HepG2 (cell line): ENCODE results near the gene STK36. TPM values are rescaled to one million over a fixed set of nuclear protein-coding genes. Genes with fewer than 3 reads are reported as not detected.

ENCODE experiments used
- CCDC6 ChIP-seq: sonication (generic); formaldehyde crosslinking; IDR thresholded peaks from 2 replicates; pipeline ENCODE4 v1.8.1; 2022; ENCODE audit warnings: mild to moderate bottlenecking, missing genetic modification reagents, moderate library complexity
- ELF3 ChIP-seq: IDR thresholded peaks from 2 replicates; pipeline ENCODE4 v1.6.1; 2016; ENCODE audit warnings: missing genetic modification reagents, missing compliant biosample characterization
- ETV5 ChIP-seq: IDR thresholded peaks from 2 replicates; pipeline ENCODE4 v1.6.1; 2018; ENCODE audit warnings: missing biosample characterization, missing genetic modification reagents, inconsistent platforms, borderline replicate concordance
- FOSL1 ChIP-seq: sonication (generic); formaldehyde crosslinking; IDR thresholded peaks from 2 replicates; pipeline ENCODE4 v1.9.0; 2021; ENCODE audit warnings: missing genetic modification reagents, borderline replicate concordance
- HNRNPH1 ChIP-seq: fragments of 200-400 bp; formaldehyde crosslinking; optimal IDR thresholded peaks from 2 replicates; pipeline ENCODE3; 2017; ENCODE audit warnings: mild to moderate bottlenecking, low read depth, low read length
- NR1H2 ChIP-seq: sonication (generic); formaldehyde crosslinking; IDR thresholded peaks from 2 replicates; pipeline ENCODE4 v1.8.1; 2022; ENCODE audit warnings: low read depth, missing genetic modification reagents, borderline replicate concordance
- RARA ChIP-seq: IDR thresholded peaks from 2 replicates; pipeline ENCODE4 v1.6.1; 2016; ENCODE audit warnings: missing genetic modification reagents, missing compliant biosample characterization
- REPIN1 ChIP-seq: sonication (generic); formaldehyde crosslinking; IDR thresholded peaks from 2 replicates; pipeline ENCODE4 v1.8.0; 2022; ENCODE audit warnings: missing genetic modification reagents, low read depth, mild to moderate bottlenecking, borderline replicate concordance
- SKIL ChIP-seq: sonication (generic); formaldehyde crosslinking; IDR thresholded peaks from 2 replicates; pipeline ENCODE4 v1.8.0; 2022; ENCODE audit warnings: missing genetic modification reagents, mild to moderate bottlenecking, moderate library complexity, borderline replicate concordance
- SP5 ChIP-seq: IDR thresholded peaks from 2 replicates; pipeline ENCODE4 v1.6.1; 2016; ENCODE audit warnings: low read depth, borderline replicate concordance
- TSC22D2 ChIP-seq: sonication (generic); formaldehyde crosslinking; IDR thresholded peaks from 2 replicates; pipeline ENCODE4 v1.5.1; 2020; ENCODE audit warnings: missing genetic modification reagents, mild to moderate bottlenecking, borderline replicate concordance
- ZNF12 ChIP-seq: sonication (generic); formaldehyde crosslinking; IDR thresholded peaks from 2 replicates; pipeline ENCODE4 v1.5.0; 2020; ENCODE audit warnings: missing genetic modification reagents
- ZNF292 ChIP-seq: sonication (generic); formaldehyde crosslinking; IDR thresholded peaks from 2 replicates; pipeline ENCODE4 v1.8.1; 2022; ENCODE audit warnings: mild to moderate bottlenecking, low read depth, missing genetic modification reagents, borderline replicate concordance
- ZNF407 ChIP-seq: sonication (generic); formaldehyde crosslinking; IDR thresholded peaks from one replicate; pipeline ENCODE4 v1.5.1; 2020; ENCODE audit warnings: mild to moderate bottlenecking, missing genetic modification reagents; ENCODE audit errors: not compliant biosample characterization
- ZNF557 ChIP-seq: sonication (generic); formaldehyde crosslinking; IDR thresholded peaks from 2 replicates; pipeline ENCODE4 v1.4.0; 2020; ENCODE audit warnings: missing genetic modification reagents
- ZNF709 ChIP-seq: sonication (generic); formaldehyde crosslinking; IDR thresholded peaks from 2 replicates; pipeline ENCODE4 v1.5.0; 2020; ENCODE audit warnings: mild to moderate bottlenecking, missing genetic modification reagents
- ZNF784 ChIP-seq: sonication (generic); formaldehyde crosslinking; IDR thresholded peaks from 2 replicates; pipeline ENCODE4 v1.5.1; 2020; ENCODE audit warnings: missing genetic modification reagents, mild to moderate bottlenecking, borderline replicate concordance
- ZSCAN9 ChIP-seq: IDR thresholded peaks from 2 replicates; pipeline ENCODE4 v1.6.1; 2016; ENCODE audit warnings: borderline replicate concordance
- polyA plus RNA-seq, 8 experiments: library from polyadenylated mRNA; depleted of rRNA in 3 of 8; stranded (reverse) in 7 of 8; unstranded in 1 of 8; fragments of >200 nt; fragmentation: Illumina TruSeq in 4 of 8; extraction: Trizol in 4 of 8; gene quantifications; 2 replicates each; pipeline versions ENCODE4 v1.2.1 to v1.2.3, GENCODE V29; 2011 to 2016; ENCODE audit warnings: low read depth in 4 of 8, missing spikeins in 1 of 8, mixed read lengths in 1 of 8; ENCODE audit not compliant: insufficient read depth in 1 of 8
- total RNA-seq, 5 experiments: library from RNA; depleted of rRNA; stranded (reverse); fragments of >200 nt; fragmentation: Illumina TruSeq; extraction: Trizol; gene quantifications; 2 replicates each; pipeline ENCODE4 v1.2.3, GENCODE V29; 2016; ENCODE audit warnings: low read depth in 1 of 5

Gene STK36
- total and polyA plus RNA-seq, 2 of the 13 experiments (the other 11 are each of a cell fraction or from before 2014, with no cell fraction given): 45.9 to 83.5 TPM

GRCh38 chr2:218733171-218734021, 61.5 kb downstream of the STK36 start (continued):
- TF ChIP-seq FOSL1 (CRISPR knock-in tag) (no peak), ZNF407 (CRISPR knock-in tag) (no peak), ZNF557 (CRISPR knock-in tag) (no peak), ELF3 (CRISPR knock-in tag) (peak; percentile 99), ZNF709 (peak; percentile 87; the same call in 1 of the 2 replicates), ZNF12 (CRISPR knock-in tag) (peak; percentile 85; the same call in 1 of the 2 replicates), REPIN1 (CRISPR knock-in tag) (peak; percentile 59; the same call in 1 of the 2 replicates), HNRNPH1 (no peak), SKIL (CRISPR knock-in tag) (peak; percentile 55; the same call in 1 of the 2 replicates), SP5 (CRISPR knock-in tag) (peak; percentile 42; the same call in 1 of the 2 replicates), ZNF292 (peak; percentile 50; the same call in 1 of the 2 replicates), NR1H2 (no peak), ZNF784 (CRISPR knock-in tag) (no peak), ZSCAN9 (CRISPR knock-in tag) (peak; percentile 95), TSC22D2 (CRISPR knock-in tag) (peak; percentile 90; the same call in 1 of the 2 replicates), CCDC6 (CRISPR knock-in tag) (peak; percentile 55; the same call in 1 of the 2 replicates), RARA (CRISPR knock-in tag) (peak; percentile 93), ETV5 (CRISPR knock-in tag) (peak; percentile 95)
